GM18502 (cell line): ENCODE measurements around the gene TIMM22.
"Not testable (repeated sequence)": the region's sequence is repeated elsewhere in the genome, so short reads cannot be mapped to it uniquely, and the experiment has no call there.

ENCODE experiments used
- ATAC-seq: cut with Tn5 transposase; IDR thresholded peaks from one replicate; pipeline ENCODE4 v1.9.1; 2021; ENCODE audit warnings: mild to moderate bottlenecking; ENCODE audit not compliant: unreplicated experiment, poor library complexity

TIMM22 gene

GRCh38 chr17:996554-997344 is at the start of gene TIMM22:
Gene TIMM22 (plus strand): TSS chr17:997129. CDS start chr17:997143, 14 bp downstream.
- peak; percentile 82 for ATAC-seq

DNA sequence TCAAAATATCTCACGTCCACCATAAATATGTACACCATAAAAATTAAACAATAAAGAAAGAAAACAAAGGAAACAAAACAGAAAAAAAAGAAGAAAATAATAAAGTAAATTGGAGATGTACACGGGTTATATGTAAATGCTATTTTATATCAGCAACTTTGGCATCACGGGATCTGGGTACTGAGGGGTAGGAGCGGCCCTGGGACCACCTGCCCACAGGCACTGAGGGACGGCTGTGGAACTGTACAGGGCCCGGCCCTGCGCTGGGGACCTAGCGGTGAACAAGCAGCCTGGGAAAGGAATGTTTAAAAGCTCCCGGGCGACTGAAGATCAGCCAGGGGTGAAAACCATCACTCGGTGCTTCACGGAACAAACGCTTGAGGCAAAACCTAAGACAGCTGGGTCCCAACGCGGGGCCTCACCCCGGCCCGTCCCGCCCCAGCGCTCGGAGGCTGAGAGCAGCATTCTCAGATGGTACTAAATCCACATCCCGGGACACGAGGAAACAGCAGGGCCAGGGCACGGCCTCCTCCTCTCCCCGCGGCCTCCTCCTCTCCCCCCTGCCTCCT is 48.6 kb upstream of the TIMM22 start:
- ATAC-seq, result no peak

DNA sequence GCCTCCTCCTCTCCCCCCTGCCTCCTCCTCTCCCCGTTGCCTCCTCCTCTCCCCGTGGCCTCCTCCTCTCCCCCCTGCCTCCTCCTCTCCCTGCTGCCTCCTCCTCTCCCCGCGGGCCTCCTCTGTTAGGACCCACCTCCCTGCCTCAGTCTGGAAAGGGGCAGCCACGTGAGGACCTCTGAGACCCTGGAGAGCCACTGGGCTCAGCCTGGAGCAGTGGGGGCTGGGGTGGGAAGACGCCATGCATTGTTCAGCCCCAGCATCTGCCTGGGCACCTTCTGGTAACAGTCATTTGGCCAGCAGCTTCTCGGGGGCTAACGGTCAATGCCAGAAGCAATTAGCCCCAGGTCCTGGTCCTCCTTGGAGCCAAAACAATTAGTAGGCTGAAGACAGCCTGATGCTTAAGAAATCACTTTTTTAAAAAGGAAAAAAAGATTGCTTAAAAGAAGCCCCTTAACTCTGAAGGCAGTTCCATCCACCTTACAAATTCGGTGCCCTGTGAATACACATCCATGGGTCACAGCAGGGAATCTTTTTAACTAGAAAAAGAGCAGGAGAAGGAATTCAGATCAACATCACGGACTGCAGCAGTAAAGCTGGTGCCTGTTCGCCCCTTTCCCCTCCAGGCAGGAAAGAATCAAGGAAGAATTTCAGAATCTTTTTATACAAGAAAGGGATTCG is 47.2 kb upstream of the TIMM22 start:
- no peak for ATAC-seq

DNA sequence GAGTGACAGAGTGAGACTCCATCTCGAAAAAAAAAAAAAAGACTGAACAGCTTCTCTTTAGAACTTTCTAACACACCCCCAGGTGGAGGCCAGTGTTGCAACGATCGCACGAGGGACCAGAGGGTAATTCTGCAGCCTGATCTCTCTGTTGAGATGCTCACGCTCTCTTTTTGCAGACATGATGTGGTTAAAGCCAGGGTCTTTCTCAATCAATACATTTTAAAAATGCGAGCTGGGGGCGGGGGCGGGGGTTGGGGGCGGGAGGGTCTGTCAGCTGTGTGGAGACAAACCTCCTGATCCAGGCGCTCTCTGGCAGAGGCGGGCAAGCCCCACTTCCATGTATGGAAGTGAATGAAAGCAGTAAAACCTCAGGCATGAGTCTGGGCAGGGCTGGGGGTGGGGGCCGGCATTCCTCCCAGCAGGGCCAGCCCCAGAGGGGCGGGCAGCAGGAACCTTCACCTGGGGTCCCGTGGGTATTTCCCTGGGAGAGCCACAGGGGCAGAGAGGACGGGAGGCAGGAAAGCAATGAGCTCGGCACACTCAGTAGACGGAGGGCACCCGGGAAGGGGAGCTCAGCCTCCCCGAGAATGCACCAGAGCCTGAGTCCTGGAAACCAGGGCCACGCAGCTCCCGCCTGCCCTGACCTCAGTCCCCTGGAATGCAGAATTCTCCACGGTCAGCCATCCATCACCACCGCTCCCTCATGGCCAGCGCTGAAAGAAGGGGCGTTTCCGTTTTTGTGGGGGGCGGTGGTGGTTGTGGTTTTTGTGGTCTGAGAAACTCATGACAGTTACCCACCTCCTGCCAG is 45.4 kb upstream of the TIMM22 start:
- no peak for ATAC-seq

DNA sequence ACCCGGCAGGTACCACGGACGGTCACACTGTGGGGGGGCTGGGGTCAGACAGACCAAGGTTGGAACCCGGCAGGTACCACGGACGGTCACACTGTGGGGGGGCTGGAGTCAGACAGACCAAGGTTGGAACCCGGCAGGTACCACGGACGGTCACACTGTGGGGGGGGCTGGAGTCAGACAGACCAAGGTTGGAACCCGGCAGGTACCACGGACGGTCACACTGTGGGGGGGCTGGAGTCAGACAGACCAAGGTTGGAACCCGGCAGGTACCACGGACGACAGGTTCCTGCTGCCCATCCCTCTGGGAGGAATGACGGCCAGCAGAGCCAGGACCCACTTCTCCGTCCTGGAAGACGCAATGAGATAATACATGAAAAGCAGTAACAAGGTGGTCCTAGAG is 44.3 kb upstream of the TIMM22 start:
- ATAC-seq, result not testable (repeated sequence)

GRCh38 chr17:953767-954166 is 43.2 kb upstream of the TIMM22 start:
- ATAC-seq, result no peak

DNA sequence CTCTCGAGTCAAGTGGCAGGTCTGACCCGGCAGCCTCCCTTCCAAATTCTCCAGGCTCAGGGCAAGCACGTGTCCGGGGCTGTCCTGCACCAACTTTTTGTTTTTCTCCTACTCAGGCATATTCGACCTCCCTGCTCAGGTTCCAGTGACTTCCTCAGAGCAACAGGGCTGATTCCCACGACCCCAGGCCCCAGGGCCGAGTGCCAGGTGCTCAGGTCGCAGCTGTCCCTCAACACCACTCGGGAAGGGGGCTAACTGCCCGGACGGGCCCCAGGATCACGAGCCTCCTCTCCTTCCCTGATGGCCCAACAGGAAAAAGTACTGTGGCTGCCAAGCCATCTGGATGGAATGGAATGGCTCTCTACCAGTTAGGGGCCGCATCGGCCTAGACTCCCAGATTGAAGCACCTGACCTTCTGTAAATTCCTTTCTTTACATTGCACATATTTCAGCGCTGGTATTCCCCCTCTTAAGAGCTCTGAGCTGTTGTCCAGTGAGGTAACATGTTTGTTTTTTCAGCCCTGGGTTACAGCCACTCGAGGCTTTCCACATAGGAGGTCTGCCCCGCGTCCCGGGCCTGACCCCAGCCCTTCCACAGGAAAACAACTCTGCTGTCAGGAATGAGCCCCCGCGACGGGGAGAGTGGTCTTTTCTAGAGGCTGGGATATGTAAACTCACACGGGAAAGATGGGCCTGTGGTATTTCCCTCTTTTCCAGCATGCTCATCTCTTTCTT is 42.3 kb upstream of the TIMM22 start:
- no peak for ATAC-seq

DNA sequence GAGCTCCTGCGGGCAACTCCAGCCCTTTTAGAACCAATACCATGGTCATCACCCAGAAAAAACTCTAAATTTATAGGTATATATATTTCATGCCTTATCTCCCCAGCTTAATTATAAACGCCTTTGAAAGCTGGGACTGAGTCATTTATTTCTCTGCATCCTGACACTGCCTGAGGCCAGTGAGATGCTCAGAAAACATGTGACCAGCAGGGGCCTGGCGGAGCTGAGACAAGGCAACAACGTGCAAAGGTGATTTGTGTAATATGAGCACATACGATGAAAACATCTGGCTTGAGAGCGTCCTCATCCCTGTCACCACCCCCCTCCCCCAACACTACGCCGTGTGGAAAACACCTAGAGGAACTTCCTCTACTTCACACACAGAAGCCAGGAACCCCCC is 40.0 kb upstream of the TIMM22 start:
- no peak for ATAC-seq

GRCh38 chr17:957856-958421 is 39.0 kb upstream of the TIMM22 start:
- no peak for ATAC-seq

GRCh38 chr17:958712-959451 is 38.0 kb upstream of the TIMM22 start:
- ATAC-seq, result no peak

DNA sequence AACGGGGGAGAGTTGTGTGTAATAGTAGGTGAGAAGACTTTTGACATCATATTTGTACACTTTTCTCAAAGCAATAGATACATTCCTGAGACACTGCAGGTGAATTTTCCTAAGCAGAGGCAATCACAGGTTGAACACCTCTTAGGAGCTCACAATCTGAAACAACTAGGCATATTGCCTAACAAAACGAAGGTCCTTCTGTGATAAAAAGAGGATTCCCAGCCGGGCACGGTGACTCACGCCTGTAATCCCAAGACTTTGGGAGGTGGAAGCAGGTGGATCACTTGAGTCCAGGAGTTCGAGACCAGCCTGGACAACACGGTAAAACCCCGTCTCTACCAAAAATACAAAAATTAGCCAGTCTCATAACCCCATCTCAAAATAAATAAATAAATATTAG is 34.8 kb upstream of the TIMM22 start:
- no peak for ATAC-seq

GRCh38 chr17:962670-963069 is 34.3 kb upstream of the TIMM22 start:
- ATAC-seq, result no peak

DNA sequence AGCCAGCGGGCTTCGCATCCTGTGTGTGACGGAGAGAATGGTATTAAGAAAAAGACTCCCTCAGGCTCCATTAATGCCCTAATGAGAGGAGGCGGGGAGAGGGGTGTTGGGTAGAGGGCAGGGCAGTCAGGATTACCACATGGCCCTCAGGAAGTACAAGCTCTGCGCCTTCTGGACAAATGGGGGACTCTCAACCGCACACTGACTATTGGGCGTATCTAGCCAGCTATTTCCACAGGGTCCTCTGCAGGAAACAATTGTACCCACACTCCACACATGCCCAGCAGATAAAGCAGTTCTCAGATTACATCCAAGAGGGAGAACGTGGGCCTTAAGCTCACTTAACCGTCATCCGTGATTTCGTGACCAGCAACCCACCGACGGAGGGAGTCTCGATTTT is 32.1 kb upstream of the TIMM22 start:
- no peak for ATAC-seq

DNA sequence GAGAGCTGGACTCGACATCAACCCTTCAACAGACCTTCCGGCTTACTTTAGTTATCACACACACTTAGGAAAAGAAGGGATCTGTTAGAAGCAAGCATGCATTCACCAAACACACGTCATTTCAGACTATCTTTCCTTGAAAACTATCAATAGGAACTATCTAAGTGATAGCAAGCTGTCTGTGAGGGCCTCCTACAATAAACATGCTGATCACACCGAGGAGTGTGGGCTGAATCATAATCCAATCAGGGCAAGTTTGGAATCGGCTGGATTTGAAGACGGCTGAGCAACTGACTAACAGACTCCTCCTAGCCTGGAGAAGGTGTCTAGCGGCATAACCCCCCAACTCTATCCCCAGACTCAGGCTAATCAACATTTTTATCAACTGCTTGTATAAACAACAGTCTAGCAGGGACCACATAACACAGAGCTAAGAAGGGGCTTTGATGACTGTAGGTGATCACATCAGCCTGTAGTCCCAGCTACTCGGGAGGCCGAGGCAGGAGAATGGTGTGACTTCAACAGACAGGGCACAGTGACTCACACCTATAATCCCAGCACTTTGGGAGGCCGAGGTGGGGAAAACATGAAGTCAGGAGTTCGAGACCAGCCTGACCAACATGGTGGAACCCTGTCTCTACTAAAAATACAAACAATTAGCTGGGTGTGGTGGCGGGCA is 31.5 kb upstream of the TIMM22 start:
- no peak for ATAC-seq

- ATAC-seq, result no peak
These were observed 29.8 kb upstream of the TIMM22 start for GRCh38 chr17:967122-967521.

GRCh38 chr17:968812-969730 is 27.9 kb upstream of the TIMM22 start:
- ATAC-seq, result no peak

DNA sequence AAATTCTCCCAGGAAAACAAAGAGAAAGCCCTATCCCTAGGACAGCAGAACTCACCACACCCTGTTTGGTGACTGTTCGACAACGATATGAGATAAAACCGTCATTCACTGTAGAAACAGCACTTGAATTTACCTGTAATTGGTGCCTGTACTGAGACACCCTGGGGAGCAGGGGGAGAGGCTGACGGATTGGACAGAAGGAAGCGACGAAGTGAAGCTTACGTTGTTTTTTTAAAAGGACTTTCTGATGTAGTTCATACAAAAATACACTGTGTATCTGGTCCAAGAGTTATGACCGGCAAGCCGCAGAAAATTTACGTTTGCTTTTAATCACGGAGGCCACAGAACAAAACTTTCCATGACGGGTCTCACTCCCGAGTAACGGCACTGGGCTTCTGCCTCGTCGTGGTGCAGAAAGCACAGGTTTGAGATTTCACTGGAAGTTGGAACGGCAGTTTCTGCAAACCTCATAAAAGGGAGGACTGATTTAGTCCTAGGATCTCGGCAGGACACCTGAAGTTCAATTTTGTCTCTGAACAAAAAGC is 27.0 kb upstream of the TIMM22 start:
- no peak for ATAC-seq
